ENCODE results near the gene PDCD11. TPM values are rescaled to one million over a fixed set of nuclear protein-coding genes. Genes with fewer than 3 reads are reported as not detected.
A peak's percentile ranks its signal among the peaks of the same experiment; 100 is the strongest.

The PDCD11 gene
- total RNA-seq, 1 donor from 2014 or later: 32.6 TPM

- no peak for TF ChIP-seq CTCF (conservative IDR thresholded peaks at IDR 0.05; ENCODE audit: low read depth, low read length)
- no peak overlapping the region for H3K4me3 ChIP-seq (ENCODE audit: low read depth, low read length)
- DNase-seq (ENCODE audit: low read depth): no peak
These were observed 48.9 kb downstream of the PDCD11 start for GRCh38 chr10:103445366-103445765.

GRCh38 chr10:103445767-103446567 lies 49.5 kb downstream of the PDCD11 start:
- DNase-seq (ENCODE audit: low read depth): no peak
- no peak overlapping the region for H3K4me3 ChIP-seq (ENCODE audit: low read depth, low read length)
- no peak for TF ChIP-seq CTCF (conservative IDR thresholded peaks at IDR 0.05; ENCODE audit: low read depth, low read length)

- H3K4me3 ChIP-seq (ENCODE audit: low read depth, low read length): no peak overlapping the region
- DNase-seq (ENCODE audit: low read depth): no peak
- TF ChIP-seq CTCF (conservative IDR thresholded peaks at IDR 0.05; ENCODE audit: low read depth, low read length): no peak
These were observed 50.8 kb downstream of the PDCD11 start for GRCh38 chr10:103447187-103447586.

GRCh38 chr10:103448746-103449145 lies 52.3 kb downstream of the PDCD11 start:
- TF ChIP-seq CTCF (conservative IDR thresholded peaks at IDR 0.05; ENCODE audit: low read depth, low read length): no peak
- peak; percentile 18 for DNase-seq (ENCODE audit: low read depth)
- H3K4me3 ChIP-seq (ENCODE audit: low read depth, low read length): no peak overlapping the region

- no peak for TF ChIP-seq CTCF (conservative IDR thresholded peaks at IDR 0.05; ENCODE audit: low read depth, low read length)
- DNase-seq (ENCODE audit: low read depth): no peak
- no peak overlapping the region for H3K4me3 ChIP-seq (ENCODE audit: low read depth, low read length)
These were observed 53.0 kb downstream of the PDCD11 start for GRCh38 chr10:103449208-103450144.

GRCh38 chr10:103450201-103450695 lies 53.8 kb downstream of the PDCD11 start:
- TF ChIP-seq CTCF (conservative IDR thresholded peaks at IDR 0.05; ENCODE audit: low read depth, low read length): no peak
- DNase-seq (ENCODE audit: low read depth): no peak
- H3K4me3 ChIP-seq (ENCODE audit: low read depth, low read length): no peak overlapping the region

All from epithelial cell of proximal tubule (primary cell).